GM20431 (cell line): Measurements from ENCODE around the gene PNPLA8.
"Not testable (repeated sequence)": the region's sequence is repeated elsewhere in the genome, so short reads cannot be mapped to it uniquely, and the experiment has no call there.

Experiments
- in situ Hi-C: fragments of 300-500 bp; cut with MseI, MboI; formaldehyde crosslinking; loops from one replicate; pipeline ENCODE4 v1.15.0; 2020; ENCODE audit warnings: low sequenced_read_pairs; ENCODE audit not compliant: unreplicated experiment

Gene PNPLA8

GRCh38 chr7:108525985-108526767, at the start of gene PNPLA8:
Gene PNPLA8 (minus strand): TSS chr7:108526135. CDS start chr7:108515491, 10,644 bp downstream.
- in situ Hi-C loops, result no loop called here

GRCh38 chr7:108575156-108575555, 49.2 kb upstream of the PNPLA8 start:
- in situ Hi-C loops, result no loop called here

DNA sequence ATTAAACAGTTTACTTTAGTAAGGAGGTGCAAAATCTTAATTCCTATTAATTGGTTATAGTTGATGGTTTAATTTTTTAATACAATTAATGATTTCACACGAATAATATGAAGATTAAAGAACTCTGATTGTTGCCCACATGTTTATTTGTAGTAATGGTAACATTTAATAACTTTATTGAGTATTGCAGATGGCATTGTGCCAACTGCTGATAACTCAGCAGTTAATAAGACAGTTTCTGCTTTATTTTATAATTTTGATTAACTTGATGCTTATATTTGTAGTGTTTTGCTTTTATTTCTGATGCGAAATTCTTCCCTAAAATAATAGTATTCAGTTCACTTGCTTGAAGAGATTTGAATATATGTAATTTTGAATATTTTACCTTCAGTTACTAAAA, 46.5 kb upstream of the PNPLA8 start:
- in situ Hi-C loops, result no loop called here

DNA sequence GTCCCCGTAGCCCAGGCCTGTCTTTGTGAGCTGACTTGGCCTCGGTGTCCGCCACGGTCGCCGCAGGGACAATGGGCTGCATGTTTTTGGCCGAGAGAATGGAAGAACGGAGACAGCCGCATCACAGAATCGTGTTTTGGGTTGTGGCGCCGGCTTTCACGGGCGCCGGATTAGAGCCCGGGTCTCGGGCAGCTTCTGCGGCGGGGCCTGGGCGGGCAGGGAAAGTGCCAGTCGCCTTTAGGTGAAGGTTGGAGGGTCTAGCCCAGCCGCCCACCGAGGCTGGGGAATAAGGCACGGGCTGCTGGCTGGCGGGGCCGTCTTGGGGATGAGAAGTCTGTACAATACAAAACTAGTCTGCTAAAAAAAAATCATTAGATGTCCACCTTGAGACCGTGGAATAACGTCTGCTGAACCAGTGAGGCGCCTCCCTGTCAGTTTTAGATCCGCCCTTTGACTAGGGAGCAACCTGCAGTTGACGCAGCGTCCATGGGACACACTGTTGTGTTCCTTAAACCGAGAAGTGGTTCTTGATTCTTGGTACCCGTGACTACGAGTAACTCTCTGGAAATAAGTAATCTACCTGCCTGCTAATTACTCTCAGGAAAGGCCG, 44.3 kb upstream of the PNPLA8 start:
- in situ Hi-C loops, result no loop called here

- in situ Hi-C loops, result no loop called here
Measured at GRCh38 chr7:108569381-108570145, 43.6 kb upstream of the PNPLA8 start, which contains the start of the genes DNAJB9 and THAP5. Gene DNAJB9 (plus strand): TSS chr7:108569874. CDS start chr7:108571727, 1,853 bp downstream. Gene THAP5 (minus strand): TSS chr7:108569706. CDS start chr7:108569569, 137 bp downstream.

DNA sequence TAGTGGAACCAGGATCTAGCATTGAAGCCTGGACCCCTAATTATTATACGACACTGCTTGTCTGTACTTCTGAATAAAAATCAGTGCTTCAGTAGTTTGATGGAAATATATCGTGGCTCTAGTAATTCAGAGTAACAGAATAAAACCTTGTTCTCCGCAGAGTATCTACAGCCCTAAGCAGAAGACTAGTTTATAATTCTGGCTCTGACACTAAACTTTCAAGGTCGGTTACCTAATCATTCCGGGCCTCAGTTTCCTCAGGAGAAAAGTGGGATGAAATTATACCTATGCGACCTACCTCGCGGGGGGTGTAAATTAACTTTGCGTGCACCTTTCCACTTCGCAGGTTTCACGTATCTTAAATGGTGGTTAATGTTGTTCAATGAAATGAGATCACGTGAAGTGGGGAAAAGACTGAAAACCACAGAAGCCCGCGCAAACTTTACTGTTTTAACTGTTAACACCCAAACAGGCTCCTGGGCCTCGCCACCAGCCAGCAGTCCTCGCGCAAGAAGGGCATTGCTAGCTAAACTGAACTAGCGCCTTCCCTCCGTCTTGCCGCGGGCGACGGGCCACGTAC, 43.0 kb upstream of the PNPLA8 start:
- in situ Hi-C loops, result no loop called here

- in situ Hi-C loops, result no loop called here
Measured at GRCh38 chr7:108565987-108566386, 40.1 kb upstream of the PNPLA8 start.

DNA sequence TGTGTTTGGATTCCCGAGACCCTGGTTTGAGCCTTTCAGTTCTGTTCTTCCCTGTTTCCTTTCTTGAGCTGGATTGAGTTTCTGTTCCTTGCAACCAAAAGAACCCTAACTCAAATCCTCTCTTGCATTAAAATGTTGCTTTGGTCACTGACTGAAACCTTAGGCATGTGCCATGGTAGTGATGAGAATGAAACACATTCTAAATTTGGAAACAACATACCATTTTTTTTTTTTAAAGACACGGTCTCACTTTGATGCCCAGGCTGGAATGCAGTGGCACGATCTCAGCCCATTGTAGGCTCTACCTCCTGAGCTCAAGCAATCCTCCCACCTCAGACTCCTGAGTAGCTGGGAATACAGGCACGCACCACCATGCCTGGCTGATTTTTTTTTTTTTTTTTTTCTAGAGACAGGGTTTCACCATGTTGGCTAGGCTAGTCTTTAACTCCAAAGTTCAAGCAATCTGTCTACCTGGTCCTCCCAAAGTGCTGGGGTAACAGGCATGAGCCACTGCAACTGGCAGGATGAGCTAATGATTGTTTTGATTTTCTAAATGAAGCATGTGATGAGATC, 35.2 kb upstream of the PNPLA8 start:
- in situ Hi-C loops, result no loop called here

- in situ Hi-C loops, result no loop called here
Measured at GRCh38 chr7:108559253-108559652, 33.3 kb upstream of the PNPLA8 start.

- in situ Hi-C loops, result no loop called here
Measured at GRCh38 chr7:108557617-108558016, 31.7 kb upstream of the PNPLA8 start.

DNA sequence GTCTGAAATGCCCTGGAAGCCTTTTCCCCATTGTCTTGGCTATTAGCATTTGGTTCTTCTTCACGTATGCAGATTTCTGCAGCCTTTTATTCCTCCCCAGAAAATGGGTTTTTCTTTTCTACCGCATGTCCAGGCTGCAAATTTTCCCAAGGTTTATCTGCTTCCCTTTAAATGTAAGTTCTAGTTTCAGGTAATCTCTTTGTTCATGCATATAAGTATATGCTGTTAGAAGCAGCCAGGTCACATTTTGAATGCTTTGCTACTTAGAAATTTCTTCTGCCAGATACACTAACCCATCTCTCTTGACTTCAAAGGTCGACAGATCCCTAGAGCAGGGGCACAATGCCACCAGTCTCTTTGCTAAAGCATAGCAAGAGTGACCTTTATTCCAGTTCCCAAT, 31.3 kb upstream of the PNPLA8 start:
- in situ Hi-C loops, result no loop called here

- in situ Hi-C loops, result not testable (repeated sequence)
Measured at GRCh38 chr7:108556665-108557064, 30.7 kb upstream of the PNPLA8 start.

- in situ Hi-C loops, result not testable (repeated sequence)
Measured at GRCh38 chr7:108548141-108548896, 22.4 kb upstream of the PNPLA8 start.

DNA sequence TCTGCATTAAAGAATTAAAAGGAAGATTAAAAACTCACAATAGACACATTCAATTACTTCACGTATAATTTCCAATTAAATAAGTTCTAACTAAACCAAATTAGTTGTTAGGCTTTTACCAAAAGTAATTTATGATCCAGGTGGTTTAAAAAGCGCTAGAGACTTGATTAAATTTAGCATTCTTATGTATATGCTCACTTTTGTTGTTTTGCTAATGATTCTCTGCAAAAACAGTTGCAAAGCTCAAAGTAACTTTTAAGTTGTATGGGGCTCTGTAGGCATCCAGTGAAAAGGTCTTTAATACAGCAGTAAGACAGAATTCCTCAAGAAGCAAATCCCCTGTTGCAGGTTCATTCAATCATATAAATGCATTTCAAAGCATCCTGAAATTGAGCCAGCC, 15.5 kb upstream of the PNPLA8 start:
- in situ Hi-C loops, result no loop called here

DNA sequence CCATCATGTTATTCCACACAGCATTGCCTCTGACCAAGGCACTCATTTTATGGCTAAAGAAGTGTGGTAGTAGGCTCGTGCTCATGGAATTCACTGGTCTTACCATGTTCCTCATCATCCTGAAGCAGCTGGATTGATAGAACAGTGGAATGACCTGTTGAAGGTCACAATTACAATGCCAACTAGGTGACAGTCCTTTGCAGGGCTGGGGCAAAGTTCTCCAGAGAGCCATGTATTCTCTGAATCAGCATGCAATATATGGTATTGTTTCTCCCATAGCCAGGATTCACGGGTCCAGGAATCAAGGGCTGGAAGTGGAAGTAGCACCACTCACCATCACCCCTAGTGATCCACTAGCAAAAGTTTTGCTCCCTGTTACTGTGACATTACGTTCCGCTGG, 12.8 kb upstream of the PNPLA8 start:
- in situ Hi-C loops, result not testable (repeated sequence)

- in situ Hi-C loops, result not testable (repeated sequence)
Measured at GRCh38 chr7:108538236-108538635, 12.3 kb upstream of the PNPLA8 start.

DNA sequence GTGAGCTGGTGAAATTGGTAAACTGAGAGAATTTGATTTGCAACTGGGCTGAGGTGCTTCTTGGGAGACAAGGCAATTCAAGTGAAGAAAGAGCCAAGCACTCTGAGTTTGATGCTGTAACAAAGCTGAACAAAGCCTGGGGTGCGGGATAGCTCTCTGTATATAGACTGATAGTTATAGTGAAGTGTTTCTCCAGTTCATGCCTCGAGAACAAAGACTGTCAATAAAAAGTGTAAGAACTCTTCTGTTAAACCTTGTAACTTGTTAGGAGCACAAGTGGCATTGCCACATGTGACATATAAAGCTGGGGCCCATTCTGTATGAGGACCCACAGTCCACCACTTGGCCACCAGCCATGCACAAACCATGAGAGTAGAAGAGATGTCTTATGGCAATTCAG, 11.3 kb upstream of the PNPLA8 start:
- in situ Hi-C loops, result no loop called here

GRCh38 chr7:108535744-108536143, 9.8 kb upstream of the PNPLA8 start:
- in situ Hi-C loops, result no loop called here

DNA sequence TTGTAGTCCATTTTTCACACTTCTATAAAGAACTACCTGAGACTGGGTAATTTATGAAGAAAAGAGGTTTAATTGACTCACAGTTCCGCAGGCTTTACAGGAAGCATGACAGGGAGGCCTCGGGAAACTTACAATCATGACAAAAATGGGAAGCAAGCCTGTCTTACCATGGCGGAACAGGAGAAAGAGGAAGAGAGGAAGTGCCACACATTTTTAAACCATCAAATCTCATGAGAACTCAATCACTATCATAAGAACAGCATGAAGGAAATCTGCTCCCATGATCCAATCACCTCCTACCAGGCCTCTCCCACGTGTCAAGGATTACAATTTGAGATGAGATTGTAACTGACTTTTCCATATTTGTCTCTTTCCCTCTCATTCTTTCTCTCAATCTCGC, 9.3 kb upstream of the PNPLA8 start:
- in situ Hi-C loops, result no loop called here
